Cardiac muscle cell (in vitro differentiated cells and primary cell): ENCODE data around the gene IL17RD. TPM values are rescaled to one million over a fixed set of nuclear protein-coding genes. Genes with fewer than 3 reads are reported as not detected.

ENCODE experiments used
- DNase-seq, 2 donors: peaks; one replicate each; pipeline versions ENCODE4 v3.0.0 to v3.0.0-alpha.2; 2010 to 2017; ENCODE audit warnings: low read depth in 1 of 2, low spot score in 1 of 2
- H3K27ac ChIP-seq: fragments of 200-600 bp; sonication (generic); 2 replicates; pipeline ENCODE4 v1.5.1; 2016
- H3K27me3 ChIP-seq: fragments of 200-600 bp; sonication (generic); 2 replicates; pipeline ENCODE4 v1.6.0; 2016; ENCODE audit warnings: control low read depth
- H3K36me3 ChIP-seq: fragments of 200-600 bp; sonication (generic); 2 replicates; pipeline ENCODE4 v1.5.1; 2016; ENCODE audit warnings: control low read depth
- H3K4me1 ChIP-seq: fragments of 200-600 bp; sonication (generic); 2 replicates; pipeline ENCODE4 v1.8.1; 2017; ENCODE audit warnings: low read depth, mild to moderate bottlenecking, mixed run types
- H3K4me3 ChIP-seq: fragments of 200-600 bp; sonication (generic); 2 replicates; pipeline ENCODE4 v1.5.1; 2016; ENCODE audit warnings: mild to moderate bottlenecking
- H3K9me3 ChIP-seq: fragments of 200-600 bp; sonication (generic); 2 replicates; pipeline ENCODE4 v1.5.1; 2017; ENCODE audit warnings: low read depth, mild to moderate bottlenecking, control low read depth
- CTCF ChIP-seq: IDR thresholded peaks from 2 replicates; pipeline ENCODE4 v1.5.1; 2012; ENCODE audit warnings: low read depth, mild to moderate bottlenecking, low read length
- polyA plus RNA-seq: library from polyadenylated mRNA; unstranded; fragments of >200 nt; fragmentation: Nextera tagmentation; extraction: Ambion mirVana; gene quantifications from 2 replicates; pipeline ENCODE4 v1.2.1, GENCODE V29; 2016
- total RNA-seq: library from RNA; depleted of rRNA; stranded (reverse); fragments of >200 nt; gene quantifications from 2 replicates; pipeline ENCODE4 v1.2.3, GENCODE V29; 2016

IL17RD gene
- total and polyA plus RNA-seq, 2 experiments from 2014 or later: 7.4 to 110 TPM

GRCh38 chr3:57158813-57159738, 6.1 kb downstream of the IL17RD start:
- Histone ChIP-seq H3K36me3 (no peaks in the 10 kb centered on the region), H3K4me1 (peaks cover 78% of the 10 kb centered on the region), H3K4me3 (no peak overlapping the region), H3K27me3 (no peaks in the 10 kb centered on the region), H3K9me3 (no peaks in the 10 kb centered on the region), H3K27ac (peak overlapping the region; percentile 31)
- no peak for DNase-seq
- no peak for TF ChIP-seq CTCF

- H3K27ac ChIP-seq: no peak overlapping the region
- H3K36me3 ChIP-seq: no peaks in the 10 kb centered on the region
- no peaks in the 10 kb centered on the region for H3K27me3 ChIP-seq
- DNase-seq: no peak
- no peaks in the 10 kb centered on the region for H3K9me3 ChIP-seq
- peaks cover 81% of the 10 kb centered on the region for H3K4me1 ChIP-seq
- H3K4me3 ChIP-seq: no peak overlapping the region
- TF ChIP-seq CTCF: no peak
Observed at GRCh38 chr3:57158325-57158724, 6.8 kb downstream of the IL17RD start.

- Histone ChIP-seq H3K9me3 (no peaks in the 10 kb centered on the region), H3K4me1 (peaks cover 86% of the 10 kb centered on the region), H3K4me3 (no peak overlapping the region), H3K27me3 (no peaks in the 10 kb centered on the region), H3K27ac (no peak overlapping the region), H3K36me3 (no peaks in the 10 kb centered on the region)
- DNase-seq: no peak
- no peak for TF ChIP-seq CTCF
Observed at GRCh38 chr3:57157545-57157944, 7.6 kb downstream of the IL17RD start.

- TF ChIP-seq CTCF: no peak
- no peak for DNase-seq
- Histone ChIP-seq H3K27ac (no peak overlapping the region), H3K9me3 (no peaks in the 10 kb centered on the region), H3K4me1 (peaks cover 85% of the 10 kb centered on the region), H3K36me3 (no peaks in the 10 kb centered on the region), H3K4me3 (no peak overlapping the region), H3K27me3 (no peaks in the 10 kb centered on the region)
Observed at GRCh38 chr3:57155310-57155643, 9.9 kb downstream of the IL17RD start.

GRCh38 chr3:57154470-57155309, 10.5 kb downstream of the IL17RD start:
- Histone ChIP-seq H3K27me3 (no peaks in the 10 kb centered on the region), H3K27ac (peak overlapping the region; percentile 29)

More at GRCh38 chr3:57154470-57155309, 10.5 kb downstream of the IL17RD start:
- DNase-seq: no peak
- Histone ChIP-seq H3K9me3 (no peaks in the 10 kb centered on the region), H3K36me3 (no peaks in the 10 kb centered on the region), H3K4me3 (no peak overlapping the region), H3K4me1 (peaks cover 82% of the 10 kb centered on the region)
- TF ChIP-seq CTCF: no peak
